PFSK-1 (cell line): ENCODE data around the gene NIPAL3.

Experiments used
- FOXP2 ChIP-seq: optimal IDR thresholded peaks from 2 replicates; pipeline ENCODE3; 2011; ENCODE audit warnings: borderline replicate concordance, control low read depth, inconsistent platforms; ENCODE audit not compliant: insufficient read depth; ENCODE audit errors: extremely low read length, extremely low read depth
- POLR2AphosphoS5 ChIP-seq: IDR thresholded peaks from 2 replicates; pipeline ENCODE4 v1.6.1; 2012; ENCODE audit warnings: low read depth, mild to moderate bottlenecking, control low read depth, low read length, moderate library complexity
- SIN3A ChIP-seq: IDR thresholded peaks from 2 replicates; pipeline ENCODE4 v1.6.1; 2012; ENCODE audit warnings: mild to moderate bottlenecking, low read length, moderate library complexity, borderline replicate concordance; ENCODE audit not compliant: insufficient read depth
- TAF1 ChIP-seq: IDR thresholded peaks from 2 replicates; pipeline ENCODE4 v1.6.1; 2012; ENCODE audit warnings: low read length, control low read depth, borderline replicate concordance; ENCODE audit not compliant: insufficient read depth
- TF ChIP-seq, protein P1 (sequence below), 2 experiments: IDR thresholded peaks; 2 replicates each; pipeline versions ENCODE4 v1.6.1 to v1.8.0; 2011 to 2012; ENCODE audit warnings: low read depth in 2 of 2, low read length in 2 of 2, control low read depth in 1 of 2, inconsistent platforms in 1 of 2, mild to moderate bottlenecking in 1 of 2, moderate library complexity in 1 of 2; ENCODE audit not compliant: insufficient read depth in 1 of 2

The NIPAL3 gene

DNA sequence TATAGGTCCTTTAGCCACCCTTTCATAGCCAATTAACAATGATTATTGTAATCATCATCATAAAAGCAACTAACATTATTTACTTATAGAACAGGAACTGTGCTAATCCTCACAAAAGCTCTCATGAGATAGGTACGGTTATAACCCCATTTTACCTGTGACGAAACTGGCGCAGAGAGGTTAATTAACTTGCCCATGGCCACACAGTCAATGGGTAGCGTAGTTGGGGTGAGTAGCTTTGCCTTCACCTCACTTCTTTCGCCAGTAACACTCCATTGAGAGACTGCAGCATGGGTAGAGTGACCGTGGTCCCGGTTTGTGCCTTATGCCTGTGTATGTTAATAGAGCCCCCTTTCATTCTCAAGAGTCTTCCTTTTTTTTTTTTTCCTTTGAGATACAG, 10.3 kb downstream of the NIPAL3 start:
- no peak for TF ChIP-seq SIN3A
- no peak for TF ChIP-seq FOXP2
- TF ChIP-seq, protein P1, sequence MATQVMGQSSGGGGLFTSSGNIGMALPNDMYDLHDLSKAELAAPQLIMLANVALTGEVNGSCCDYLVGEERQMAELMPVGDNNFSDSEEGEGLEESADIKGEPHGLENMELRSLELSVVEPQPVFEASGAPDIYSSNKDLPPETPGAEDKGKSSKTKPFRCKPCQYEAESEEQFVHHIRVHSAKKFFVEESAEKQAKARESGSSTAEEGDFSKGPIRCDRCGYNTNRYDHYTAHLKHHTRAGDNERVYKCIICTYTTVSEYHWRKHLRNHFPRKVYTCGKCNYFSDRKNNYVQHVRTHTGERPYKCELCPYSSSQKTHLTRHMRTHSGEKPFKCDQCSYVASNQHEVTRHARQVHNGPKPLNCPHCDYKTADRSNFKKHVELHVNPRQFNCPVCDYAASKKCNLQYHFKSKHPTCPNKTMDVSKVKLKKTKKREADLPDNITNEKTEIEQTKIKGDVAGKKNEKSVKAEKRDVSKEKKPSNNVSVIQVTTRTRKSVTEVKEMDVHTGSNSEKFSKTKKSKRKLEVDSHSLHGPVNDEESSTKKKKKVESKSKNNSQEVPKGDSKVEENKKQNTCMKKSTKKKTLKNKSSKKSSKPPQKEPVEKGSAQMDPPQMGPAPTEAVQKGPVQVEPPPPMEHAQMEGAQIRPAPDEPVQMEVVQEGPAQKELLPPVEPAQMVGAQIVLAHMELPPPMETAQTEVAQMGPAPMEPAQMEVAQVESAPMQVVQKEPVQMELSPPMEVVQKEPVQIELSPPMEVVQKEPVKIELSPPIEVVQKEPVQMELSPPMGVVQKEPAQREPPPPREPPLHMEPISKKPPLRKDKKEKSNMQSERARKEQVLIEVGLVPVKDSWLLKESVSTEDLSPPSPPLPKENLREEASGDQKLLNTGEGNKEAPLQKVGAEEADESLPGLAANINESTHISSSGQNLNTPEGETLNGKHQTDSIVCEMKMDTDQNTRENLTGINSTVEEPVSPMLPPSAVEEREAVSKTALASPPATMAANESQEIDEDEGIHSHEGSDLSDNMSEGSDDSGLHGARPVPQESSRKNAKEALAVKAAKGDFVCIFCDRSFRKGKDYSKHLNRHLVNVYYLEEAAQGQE (IDR thresholded peaks at IDR 0.05; ENCODE audit: insufficient read depth in 1 of 2, low read depth in 2 of 2, low read length in 2 of 2) = no peak

DNA sequence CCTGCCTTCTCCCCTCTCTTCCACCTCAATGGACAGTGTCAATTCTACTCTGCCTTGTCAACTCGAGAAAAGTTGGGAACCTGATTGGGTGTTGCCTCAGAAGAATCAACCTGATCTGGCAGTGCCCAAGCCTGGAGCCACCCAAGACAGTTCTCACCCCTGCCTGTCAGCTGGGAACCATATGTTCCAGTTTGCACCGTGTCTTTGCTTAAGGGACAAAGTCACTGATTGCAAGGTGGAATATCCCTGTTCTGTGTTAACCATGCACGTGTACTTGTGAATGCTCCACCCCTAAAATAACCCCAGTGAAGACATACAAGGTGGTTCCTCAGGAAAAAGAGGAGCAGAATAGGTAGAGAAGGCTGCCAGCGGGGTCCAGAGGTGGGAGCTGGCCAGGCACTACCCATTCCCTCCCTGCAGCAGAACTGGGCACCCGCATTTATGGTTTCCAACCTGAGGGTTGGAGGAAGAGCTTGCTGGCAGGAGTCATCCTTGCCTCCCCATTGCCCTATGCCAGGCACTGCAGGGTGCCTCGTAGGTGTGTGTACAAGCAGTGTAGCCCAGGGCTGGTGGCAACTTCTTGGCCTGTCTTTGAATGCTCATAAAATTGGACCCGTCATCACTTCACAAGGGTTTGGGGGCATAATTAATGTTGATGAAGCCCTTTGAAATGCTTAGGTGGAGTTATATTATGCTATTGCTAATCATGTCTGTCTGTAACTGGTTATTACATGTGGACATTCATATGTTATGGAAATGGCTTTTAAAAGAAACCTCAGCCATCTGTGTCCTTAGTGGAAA, 11.3 kb downstream of the NIPAL3 start:
- TF ChIP-seq FOXP2 (no peak), TAF1 (no peak), SIN3A (no peak), POLR2AphosphoS5 (no peak)
- TF ChIP-seq, protein P1 (IDR thresholded peaks at IDR 0.05; ENCODE audit: insufficient read depth in 1 of 2, low read depth in 2 of 2, low read length in 2 of 2) = no peak

DNA sequence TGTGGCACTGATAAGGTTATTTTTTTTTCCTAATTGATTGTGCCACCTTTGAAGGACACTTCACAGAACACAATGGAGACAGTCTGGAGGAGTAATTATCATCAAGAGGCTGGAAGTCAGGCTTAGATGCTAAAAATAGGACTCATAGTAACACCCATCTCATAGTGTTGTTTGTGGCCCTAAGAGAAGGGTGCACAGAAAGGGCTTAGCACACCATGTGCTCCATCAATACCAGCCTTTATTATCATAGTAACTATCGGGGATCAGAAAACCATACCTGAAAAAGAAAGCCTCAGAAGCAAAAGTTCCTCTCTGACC, 11.9 kb downstream of the NIPAL3 start:
- TF ChIP-seq SIN3A (no peak), FOXP2 (no peak), POLR2AphosphoS5 (no peak), TAF1 (no peak)
- TF ChIP-seq, protein P1 (IDR thresholded peaks at IDR 0.05; ENCODE audit: insufficient read depth in 1 of 2, low read depth in 2 of 2, low read length in 2 of 2) = no peak

DNA sequence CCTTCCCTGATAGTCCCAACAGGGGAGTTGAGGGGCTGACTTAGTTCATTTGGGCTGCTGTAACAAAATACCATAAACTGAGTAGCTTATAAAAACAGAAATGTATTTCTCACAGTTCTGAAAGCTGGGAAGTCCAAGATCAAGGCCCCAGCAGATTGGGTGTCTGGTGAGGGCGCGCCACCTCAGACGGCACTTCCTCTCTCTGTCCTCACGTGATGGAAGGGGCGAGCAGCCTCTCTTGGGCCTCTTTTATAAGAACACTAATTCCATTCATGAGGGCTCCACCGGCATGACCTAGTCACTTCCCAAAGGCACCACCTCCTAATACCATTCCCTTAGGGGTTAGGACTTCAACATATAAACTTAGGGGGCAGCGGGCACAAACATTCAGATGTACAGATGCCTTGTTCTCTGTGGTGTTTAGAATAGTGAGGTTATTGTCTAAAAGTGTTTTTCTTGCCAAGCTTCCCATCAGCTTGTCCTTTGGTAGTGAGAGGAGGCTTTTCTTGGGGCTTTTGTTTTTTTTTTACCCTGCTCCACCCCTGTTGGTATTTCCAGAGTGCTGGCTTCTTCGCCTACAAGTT, 20.3 kb downstream of the NIPAL3 start:
- no peak for TF ChIP-seq POLR2AphosphoS5
- TF ChIP-seq, protein P1 (IDR thresholded peaks at IDR 0.05; ENCODE audit: insufficient read depth in 1 of 2, low read depth in 2 of 2, low read length in 2 of 2) = no peak
- TF ChIP-seq FOXP2 = no peak
- TF ChIP-seq SIN3A = no peak
- no peak for TF ChIP-seq TAF1
